GM12872 (cell line): Measurements from ENCODE around the gene APBB1IP.

Experiments used
- TF ChIP-seq, protein P1 (sequence below): IDR thresholded peaks from 3 replicates; pipeline ENCODE4 v1.5.1; 2011; ENCODE audit warnings: low read depth, mild to moderate bottlenecking, low read length, moderate library complexity; ENCODE audit not compliant: insufficient read depth

APBB1IP gene

GRCh38 chr10:26579256-26580063, 141.3 kb downstream of the APBB1IP start:
- TF ChIP-seq, protein P1, sequence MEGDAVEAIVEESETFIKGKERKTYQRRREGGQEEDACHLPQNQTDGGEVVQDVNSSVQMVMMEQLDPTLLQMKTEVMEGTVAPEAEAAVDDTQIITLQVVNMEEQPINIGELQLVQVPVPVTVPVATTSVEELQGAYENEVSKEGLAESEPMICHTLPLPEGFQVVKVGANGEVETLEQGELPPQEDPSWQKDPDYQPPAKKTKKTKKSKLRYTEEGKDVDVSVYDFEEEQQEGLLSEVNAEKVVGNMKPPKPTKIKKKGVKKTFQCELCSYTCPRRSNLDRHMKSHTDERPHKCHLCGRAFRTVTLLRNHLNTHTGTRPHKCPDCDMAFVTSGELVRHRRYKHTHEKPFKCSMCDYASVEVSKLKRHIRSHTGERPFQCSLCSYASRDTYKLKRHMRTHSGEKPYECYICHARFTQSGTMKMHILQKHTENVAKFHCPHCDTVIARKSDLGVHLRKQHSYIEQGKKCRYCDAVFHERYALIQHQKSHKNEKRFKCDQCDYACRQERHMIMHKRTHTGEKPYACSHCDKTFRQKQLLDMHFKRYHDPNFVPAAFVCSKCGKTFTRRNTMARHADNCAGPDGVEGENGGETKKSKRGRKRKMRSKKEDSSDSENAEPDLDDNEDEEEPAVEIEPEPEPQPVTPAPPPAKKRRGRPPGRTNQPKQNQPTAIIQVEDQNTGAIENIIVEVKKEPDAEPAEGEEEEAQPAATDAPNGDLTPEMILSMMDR, result no peak

GRCh38 chr10:26586211-26586610, 148.1 kb downstream of the APBB1IP start:
- TF ChIP-seq, protein P1, result no peak

GRCh38 chr10:26588611-26589010, 150.5 kb downstream of the APBB1IP start:
- TF ChIP-seq, protein P1, result no peak

- TF ChIP-seq, protein P1, result no peak
Measured at GRCh38 chr10:26593896-26594295, 155.8 kb downstream of the APBB1IP start.

DNA sequence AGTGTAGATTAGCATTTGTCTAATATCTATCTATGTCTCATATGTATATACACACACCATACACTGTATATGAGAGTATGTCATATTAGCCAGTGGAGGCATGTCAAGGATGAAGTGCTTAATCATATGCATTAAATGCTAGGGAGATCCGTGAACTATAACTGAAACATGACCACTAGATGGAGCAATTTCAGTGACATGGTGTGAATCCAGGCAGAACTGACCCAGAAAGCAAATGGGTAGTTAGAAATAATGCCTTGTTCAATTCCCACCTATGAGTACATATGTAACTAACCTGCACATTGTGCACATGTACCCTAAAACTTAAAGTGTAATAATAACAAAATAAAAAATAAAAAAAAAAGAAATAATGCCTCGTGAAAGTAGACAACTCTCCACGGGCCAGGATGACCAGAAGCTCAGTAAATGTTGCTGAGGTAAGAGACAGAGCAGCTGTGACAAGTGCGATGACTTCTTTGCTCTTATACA, 168.3 kb downstream of the APBB1IP start:
- TF ChIP-seq, protein P1, result peak; percentile 47; the same call in 2 of the 3 replicates

DNA sequence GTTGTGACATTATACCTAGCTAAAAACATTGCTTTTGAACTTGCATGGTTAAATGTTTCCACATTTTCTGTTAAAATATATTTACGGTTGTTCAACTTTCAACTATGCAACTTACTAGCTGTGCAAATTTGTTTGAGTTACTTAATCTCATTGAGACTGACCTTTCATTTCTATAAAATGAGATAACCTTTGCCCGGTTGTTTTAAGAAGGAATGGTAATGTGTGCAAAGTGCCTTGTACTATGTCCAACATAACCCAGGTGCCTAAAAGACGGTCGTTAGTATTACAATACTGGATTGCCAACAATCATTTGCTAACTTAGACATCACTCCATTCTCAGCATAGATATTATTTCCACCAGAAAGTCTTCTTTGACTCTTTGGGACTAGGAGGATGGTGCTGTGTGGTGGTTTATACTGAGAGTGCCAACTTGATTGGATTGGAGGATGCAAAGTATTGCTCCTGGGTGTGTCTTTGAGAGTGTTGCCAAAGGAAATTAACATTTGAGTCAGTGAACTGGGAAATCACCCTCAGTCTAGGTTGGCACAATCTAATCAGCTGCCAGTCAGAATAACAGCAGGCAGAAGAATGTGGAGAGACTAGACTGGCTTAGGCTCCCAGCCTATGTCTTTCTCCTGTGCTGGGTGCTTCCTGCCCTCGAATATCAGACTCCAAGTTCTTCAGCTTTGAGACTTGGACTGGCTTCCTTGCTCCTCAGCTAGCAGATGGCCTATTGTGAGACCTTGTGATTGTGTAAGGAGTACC, 174.2 kb downstream of the APBB1IP start:
- TF ChIP-seq, protein P1, result no peak
